SU-DHL-6 (cell line): ENCODE results near the gene SYT13.

Source experiments
- H2AFZ ChIP-seq: fragments of 200-600 bp; sonication (generic); 2 replicates; pipeline ENCODE4 v1.6.1; 2014; ENCODE audit warnings: low read depth, mild to moderate bottlenecking, moderate library complexity, mixed read lengths, antibody characterized with exemption, low read length; ENCODE audit not compliant: severe bottlenecking
- H3F3A ChIP-seq: fragments of 200-600 bp; shearing (Covaris generic); 2 replicates; pipeline ENCODE4 v1.6.0; 2016; ENCODE audit warnings: antibody characterized with exemption, mild to moderate bottlenecking; ENCODE audit not compliant: insufficient read depth
- H3K27ac ChIP-seq: fragments of 200-600 bp; sonication (generic); 2 replicates; pipeline ENCODE4 v1.5.1; 2016; ENCODE audit warnings: low read depth, mild to moderate bottlenecking, low read length, moderate library complexity, mixed read lengths
- H3K27me3 ChIP-seq: fragments of 200-600 bp; sonication (generic), shearing (Covaris generic); 2 replicates; pipeline ENCODE4 v1.6.0; 2014; ENCODE audit warnings: mild to moderate bottlenecking, low read length
- H3K36me3 ChIP-seq: fragments of 200-600 bp; sonication (generic); 2 replicates; pipeline ENCODE4 v1.6.1; 2014; ENCODE audit warnings: mild to moderate bottlenecking, low read length, mixed read lengths
- H3K4me2 ChIP-seq: fragments of 300-600, 200-600 bp; shearing (Covaris generic), sonication (generic); 2 replicates; pipeline ENCODE4 v1.6.0; 2014; ENCODE audit warnings: low read length, low read depth, mild to moderate bottlenecking; ENCODE audit not compliant: poor library complexity, severe bottlenecking
- H3K4me3 ChIP-seq: fragments of 200-600 bp; sonication (generic); 2 replicates; pipeline ENCODE4 v1.5.1; 2014; ENCODE audit warnings: antibody characterized with exemption, low read length, mild to moderate bottlenecking, mixed read lengths; ENCODE audit not compliant: insufficient read depth, poor library complexity, severe bottlenecking
- H3K79me2 ChIP-seq: fragments of 200-600 bp; sonication (generic); 2 replicates; pipeline ENCODE4 v1.6.1; 2014; ENCODE audit warnings: mild to moderate bottlenecking, low read length, moderate library complexity; ENCODE audit not compliant: insufficient read depth
- H3K9ac ChIP-seq: fragments of 200-600 bp; sonication (generic); 2 replicates; pipeline ENCODE4 v1.7.0; 2014; ENCODE audit warnings: mild to moderate bottlenecking, low read length
- H3K9me2 ChIP-seq: fragments of 200-600 bp; sonication (generic); replicated peaks from 2 replicates; pipeline ENCODE4 v1.6.1; 2014; ENCODE audit warnings: low read length; ENCODE audit not compliant: insufficient read depth
- H3K9me3 ChIP-seq: fragments of 200-600 bp; sonication (generic); 2 replicates; pipeline ENCODE4 v1.6.1; 2014; ENCODE audit warnings: low read length, mixed read lengths; ENCODE audit not compliant: insufficient read depth
- H4K20me1 ChIP-seq: fragments of 200-600 bp; sonication (generic); 2 replicates; pipeline ENCODE4 v1.6.1; 2014; ENCODE audit warnings: low read depth, mild to moderate bottlenecking, antibody characterized with exemption, low read length, moderate library complexity, mixed read lengths
- EZH2phosphoT487 ChIP-seq: fragments of 200-600 bp; sonication (generic), shearing (Covaris generic); conservative IDR thresholded peaks from 2 replicates; pipeline ENCODE4 v1.6.1; 2018; ENCODE audit warnings: mild to moderate bottlenecking, antibody characterized with exemption, low read length, moderate library complexity, mixed read lengths
- TF ChIP-seq, protein P1 (sequence below): fragments of 200-600 bp; sonication (generic); IDR thresholded peaks from one replicate; pipeline ENCODE4 v1.5.1; 2017; ENCODE audit warnings: antibody characterized with exemption, mild to moderate bottlenecking, low read length, moderate library complexity; ENCODE audit not compliant: insufficient read depth, poor library complexity, severe bottlenecking

Gene SYT13

DNA sequence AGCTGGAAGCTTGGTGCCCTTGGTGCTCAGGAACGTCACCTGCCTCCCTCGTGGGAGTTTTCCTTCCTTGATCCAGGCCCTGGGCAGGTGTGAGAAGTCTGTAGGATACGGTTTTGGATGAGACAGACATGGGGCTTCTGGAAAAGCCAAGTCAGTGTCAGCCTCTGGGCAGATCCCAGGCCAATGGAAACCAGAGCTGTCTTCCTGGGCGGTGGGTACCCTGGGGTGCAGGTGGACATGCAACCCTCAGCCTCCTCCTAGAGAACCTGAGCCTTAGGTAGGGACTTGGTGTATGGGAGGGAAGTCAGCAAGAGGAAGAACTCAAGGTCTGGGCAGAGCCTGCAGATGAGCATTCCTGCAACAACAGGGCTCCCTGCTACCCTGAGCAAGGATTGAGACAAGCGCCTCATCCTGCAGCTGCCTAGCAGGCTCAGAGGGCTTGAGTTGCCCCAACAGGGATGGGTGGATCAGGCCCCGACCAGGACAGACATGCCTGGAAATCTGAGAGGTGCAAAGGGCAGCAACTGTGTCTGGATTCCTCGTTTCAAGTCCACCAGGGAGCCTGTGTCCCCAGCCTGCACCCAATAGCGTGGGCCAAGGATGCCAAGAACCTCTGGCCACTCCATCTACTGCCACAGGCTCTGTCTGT, 37.6 kb upstream of the SYT13 start:
- Histone ChIP-seq H3F3A (no peaks in the 10 kb centered on the region), H3K9ac (no peak overlapping the region), H3K27me3 (no peaks in the 10 kb centered on the region; the same call in 1 of the 2 replicates), H3K4me3 (no peak overlapping the region), H4K20me1 (no peaks in the 10 kb centered on the region), H2AFZ (no peak overlapping the region), H3K27ac (no peak overlapping the region), H3K36me3 (no peaks in the 10 kb centered on the region), H3K9me2 (no peaks in the 10 kb centered on the region), H3K79me2 (no peaks in the 10 kb centered on the region), H3K4me2 (no peak overlapping the region), H3K9me3 (no peaks in the 10 kb centered on the region)
- TF ChIP-seq, protein P1, sequence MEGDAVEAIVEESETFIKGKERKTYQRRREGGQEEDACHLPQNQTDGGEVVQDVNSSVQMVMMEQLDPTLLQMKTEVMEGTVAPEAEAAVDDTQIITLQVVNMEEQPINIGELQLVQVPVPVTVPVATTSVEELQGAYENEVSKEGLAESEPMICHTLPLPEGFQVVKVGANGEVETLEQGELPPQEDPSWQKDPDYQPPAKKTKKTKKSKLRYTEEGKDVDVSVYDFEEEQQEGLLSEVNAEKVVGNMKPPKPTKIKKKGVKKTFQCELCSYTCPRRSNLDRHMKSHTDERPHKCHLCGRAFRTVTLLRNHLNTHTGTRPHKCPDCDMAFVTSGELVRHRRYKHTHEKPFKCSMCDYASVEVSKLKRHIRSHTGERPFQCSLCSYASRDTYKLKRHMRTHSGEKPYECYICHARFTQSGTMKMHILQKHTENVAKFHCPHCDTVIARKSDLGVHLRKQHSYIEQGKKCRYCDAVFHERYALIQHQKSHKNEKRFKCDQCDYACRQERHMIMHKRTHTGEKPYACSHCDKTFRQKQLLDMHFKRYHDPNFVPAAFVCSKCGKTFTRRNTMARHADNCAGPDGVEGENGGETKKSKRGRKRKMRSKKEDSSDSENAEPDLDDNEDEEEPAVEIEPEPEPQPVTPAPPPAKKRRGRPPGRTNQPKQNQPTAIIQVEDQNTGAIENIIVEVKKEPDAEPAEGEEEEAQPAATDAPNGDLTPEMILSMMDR: no peak
- TF ChIP-seq EZH2phosphoT487: no peak

DNA sequence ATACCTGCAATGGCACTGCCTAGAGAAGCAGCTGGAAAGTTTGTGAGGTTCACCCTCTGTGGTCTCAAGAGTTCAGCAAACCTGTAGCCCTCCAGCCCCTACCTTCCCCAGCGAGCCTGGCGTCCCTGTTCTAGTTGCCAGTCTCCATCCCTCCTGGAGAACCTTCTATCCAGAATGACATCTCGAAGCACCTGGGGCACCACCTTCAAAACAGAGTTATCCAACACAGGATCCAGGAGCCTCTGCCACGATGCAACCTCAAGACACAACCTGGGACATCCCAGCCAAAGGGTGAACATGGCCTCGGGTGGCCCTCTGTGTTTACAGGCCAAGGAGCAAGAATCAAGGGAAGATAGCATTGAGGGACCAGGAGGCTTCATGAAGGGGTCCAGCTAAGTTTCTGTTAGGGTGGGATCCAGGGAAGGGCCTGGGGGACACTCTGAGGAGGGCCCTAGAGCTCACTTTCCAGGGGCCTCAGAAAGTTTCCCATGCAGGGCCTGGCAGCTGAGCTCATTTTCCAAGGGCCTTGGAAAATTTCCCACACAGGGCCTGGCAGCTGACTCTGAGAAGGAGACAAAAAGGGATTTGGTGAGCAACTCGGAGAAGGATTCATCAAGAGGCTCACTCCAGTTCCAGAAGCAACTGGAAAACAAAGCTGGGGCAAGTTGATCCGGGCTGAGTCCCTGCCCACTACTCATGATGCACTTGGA, 36.9 kb upstream of the SYT13 start:
- no peak overlapping the region for H3K4me3 ChIP-seq
- H2AFZ ChIP-seq: no peak overlapping the region
- TF ChIP-seq, protein P1: no peak
- TF ChIP-seq EZH2phosphoT487: no peak
- H3K9me3 ChIP-seq: no peaks in the 10 kb centered on the region
- no peaks in the 10 kb centered on the region for H4K20me1 ChIP-seq
- H3K27me3 ChIP-seq: no peaks in the 10 kb centered on the region; the same call in 1 of the 2 replicates
- H3K27ac ChIP-seq: no peak overlapping the region
- no peaks in the 10 kb centered on the region for H3K36me3 ChIP-seq
- H3K9me2 ChIP-seq: no peaks in the 10 kb centered on the region
- no peaks in the 10 kb centered on the region for H3K79me2 ChIP-seq
- no peak overlapping the region for H3K9ac ChIP-seq
- H3K4me2 ChIP-seq: no peak overlapping the region
- no peaks in the 10 kb centered on the region for H3F3A ChIP-seq

DNA sequence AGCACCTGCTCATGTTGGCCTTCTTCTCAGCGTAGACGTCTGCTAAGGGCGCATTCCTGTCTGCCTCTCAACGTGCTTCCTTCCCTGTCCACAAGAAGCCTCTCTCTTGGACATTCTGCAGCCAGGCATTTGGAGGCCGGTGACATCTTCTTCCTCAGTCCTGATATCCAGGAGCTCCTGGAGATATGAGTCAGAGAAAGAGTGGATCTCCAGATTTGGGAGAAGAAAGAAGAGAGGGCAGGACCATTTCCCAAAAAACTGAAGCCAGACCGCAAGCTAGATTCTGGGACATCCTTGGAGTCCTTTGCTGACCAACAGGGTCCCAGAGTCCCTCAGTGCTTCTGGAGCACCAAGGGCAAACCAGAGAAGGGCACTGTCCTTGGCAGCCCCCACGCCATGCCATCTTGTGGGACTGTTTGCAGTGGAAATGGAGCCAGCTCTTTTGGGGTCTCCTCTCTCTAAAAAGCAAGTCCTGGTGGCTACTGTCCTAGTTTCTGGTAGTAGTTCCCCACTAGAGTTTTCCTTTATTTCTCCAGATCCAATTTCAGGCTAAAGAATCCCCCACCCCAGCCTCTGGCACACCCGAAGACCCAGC, 36.1 kb upstream of the SYT13 start:
- no peaks in the 10 kb centered on the region for H3K79me2 ChIP-seq
- H3K9ac ChIP-seq: no peak overlapping the region
- H3K9me2 ChIP-seq: no peaks in the 10 kb centered on the region
- no peak overlapping the region for H2AFZ ChIP-seq
- no peak overlapping the region for H3K4me2 ChIP-seq
- H3K4me3 ChIP-seq: no peak overlapping the region
- no peak overlapping the region for H3K27ac ChIP-seq
- TF ChIP-seq EZH2phosphoT487: no peak
- TF ChIP-seq, protein P1: no peak
- H4K20me1 ChIP-seq: no peaks in the 10 kb centered on the region
- H3K9me3 ChIP-seq: no peaks in the 10 kb centered on the region
- no peaks in the 10 kb centered on the region for H3K36me3 ChIP-seq
- H3F3A ChIP-seq: no peaks in the 10 kb centered on the region
- H3K27me3 ChIP-seq: no peaks in the 10 kb centered on the region; the same call in 1 of the 2 replicates
